SKM-1 (cell line): ENCODE measurements around the gene ENO4.

Experiments
- DNase-seq: peaks from one replicate; lab custom pipeline; 2025; ENCODE audit not compliant: unreplicated experiment; lab: John Stamatoyannopoulos, UW

ENO4 gene

DNA sequence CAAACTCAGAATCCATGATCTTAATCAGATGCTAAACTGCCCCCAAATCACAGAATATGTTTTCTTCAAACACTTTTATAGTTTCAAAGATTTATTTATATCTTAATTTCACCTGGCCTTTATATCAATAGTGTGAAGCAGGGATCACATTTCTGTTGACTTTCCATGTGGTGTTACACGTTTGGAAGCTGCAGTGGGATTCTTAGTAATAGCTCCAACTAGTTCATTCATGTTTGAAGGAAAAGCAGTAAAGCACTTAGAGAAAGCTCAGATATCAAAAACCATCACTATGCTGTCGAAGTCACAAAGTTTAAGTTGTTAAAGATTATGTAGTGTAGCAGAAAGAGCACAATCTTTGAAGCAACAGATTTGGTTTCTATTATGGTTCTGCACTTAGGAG is 16.8 kb downstream of the ENO4 start:
- DNase-seq: no peak

- no peak for DNase-seq
Observed at GRCh38 chr10:116866987-116867595, 17.8 kb downstream of the ENO4 start.

DNA sequence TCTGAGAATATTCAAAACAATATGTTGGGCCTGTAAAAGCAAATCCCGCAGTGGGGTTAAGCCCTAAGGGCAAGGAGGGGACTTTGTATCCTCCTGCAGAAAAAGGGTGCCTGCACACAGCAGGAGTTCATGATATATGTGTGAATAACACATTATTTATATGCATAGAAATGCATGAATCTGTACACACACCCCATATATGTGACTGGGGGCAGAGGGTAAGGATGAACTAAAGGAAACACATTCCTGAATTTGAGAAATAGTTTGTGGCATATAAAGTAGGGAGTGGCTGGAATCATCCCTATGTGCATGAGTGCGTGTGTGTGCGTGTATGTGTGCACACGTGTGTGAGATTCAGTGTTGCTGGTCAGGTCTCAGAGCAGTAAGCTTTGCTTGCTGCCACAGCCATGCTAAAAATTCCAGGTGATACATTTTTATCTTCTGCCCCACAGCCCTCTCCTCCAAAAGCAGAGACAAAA is 18.9 kb downstream of the ENO4 start:
- no peak for DNase-seq

GRCh38 chr10:116868722-116869121 is 19.4 kb downstream of the ENO4 start:
- no peak for DNase-seq

DNA sequence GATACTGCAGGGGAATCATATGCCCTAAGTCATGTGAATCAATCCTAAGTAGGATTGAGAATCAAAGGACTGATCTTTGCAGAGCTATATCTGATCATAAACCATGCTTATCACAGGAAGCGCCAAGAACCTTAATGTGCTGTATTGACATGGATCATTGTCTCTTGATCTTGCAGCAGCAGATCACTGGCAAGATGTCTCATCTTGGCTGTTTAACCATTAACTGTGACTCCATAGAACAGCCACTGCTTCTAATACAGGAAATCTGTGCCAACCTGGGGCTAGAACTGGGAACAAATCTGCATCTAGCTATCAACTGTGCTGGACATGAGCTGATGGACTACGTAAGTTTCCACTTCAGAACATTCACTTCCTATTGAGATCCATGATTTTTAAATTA is 21.6 kb downstream of the ENO4 start:
- no peak for DNase-seq

DNA sequence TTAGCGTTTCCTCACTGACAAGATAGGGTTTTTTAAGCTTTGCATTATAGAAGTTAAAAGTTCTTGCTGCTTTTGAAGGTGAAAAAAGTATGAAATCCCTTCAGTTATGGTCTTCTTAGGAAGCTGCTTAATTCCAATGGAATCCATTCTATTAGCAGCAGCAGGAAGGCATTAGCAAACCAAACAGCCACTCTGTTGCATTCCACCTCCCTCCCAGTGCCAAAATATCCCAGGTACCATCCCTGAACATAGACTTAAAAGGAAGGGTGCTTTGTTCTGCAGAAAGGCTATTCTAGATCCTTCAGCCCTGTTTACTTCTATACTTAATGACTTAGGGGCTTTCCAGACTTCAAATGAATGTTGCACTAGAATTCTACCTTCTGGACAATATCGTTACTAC is 23.8 kb downstream of the ENO4 start:
- no peak for DNase-seq

GRCh38 chr10:116875897-116876296 is 26.6 kb downstream of the ENO4 start:
- DNase-seq: no peak

DNA sequence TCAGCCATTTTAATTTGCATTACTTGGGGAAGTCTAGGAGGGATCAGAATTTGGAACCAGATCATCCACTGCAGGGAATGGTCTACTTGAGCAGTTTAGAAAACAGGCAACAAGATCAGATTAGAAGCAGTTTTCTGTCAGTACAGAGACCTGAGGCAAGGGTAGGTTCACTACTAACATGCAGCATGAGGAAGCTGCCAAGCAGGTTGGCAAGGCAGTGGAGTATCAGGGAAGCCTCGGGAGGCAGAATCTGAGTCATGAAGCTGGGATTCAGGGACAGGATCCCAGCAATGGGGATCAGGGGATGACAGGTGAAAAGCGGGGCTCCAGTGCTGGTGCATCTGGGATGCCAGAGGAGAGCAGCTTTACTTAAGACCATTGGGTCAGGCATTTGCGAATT is 28.1 kb downstream of the ENO4 start:
- DNase-seq: no peak

DNA sequence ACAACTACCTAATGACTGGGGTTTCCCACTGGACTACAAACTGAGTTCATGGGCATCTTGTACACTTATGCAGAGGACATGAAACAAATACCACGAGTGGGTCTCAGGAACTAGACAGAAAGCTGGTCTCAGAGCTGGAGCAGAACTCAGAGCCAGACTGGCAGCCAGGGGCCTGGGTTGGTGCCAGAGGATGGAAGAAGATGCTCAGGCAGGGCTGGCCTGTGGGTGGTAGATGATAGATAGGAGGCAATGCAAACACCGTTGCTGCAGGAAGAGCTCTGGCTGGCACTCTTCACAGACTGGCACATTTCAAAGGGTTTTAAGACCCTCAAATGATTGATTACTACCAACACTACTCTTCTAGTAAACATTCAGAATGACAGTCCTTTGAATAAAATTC is 28.8 kb downstream of the ENO4 start:
- DNase-seq: no peak

DNA sequence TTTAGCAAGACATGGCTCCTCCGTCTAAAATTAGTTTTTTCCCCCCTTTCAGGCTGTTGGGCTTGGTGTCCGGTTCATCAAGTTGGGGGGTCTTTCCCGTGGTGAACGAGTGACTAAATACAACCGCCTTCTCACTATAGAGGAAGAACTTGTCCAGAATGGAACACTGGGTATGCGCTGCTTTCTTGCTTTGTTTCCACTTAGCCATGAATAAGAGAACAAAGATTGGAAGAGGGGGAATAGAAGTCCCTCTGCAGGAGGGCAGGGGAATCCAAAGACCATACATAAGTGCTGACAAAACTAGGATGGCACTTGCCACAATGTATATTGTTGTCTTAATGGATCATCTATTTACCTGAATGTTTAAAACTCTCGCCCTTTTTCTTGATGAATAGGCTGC is 30.5 kb downstream of the ENO4 start:
- no peak for DNase-seq

DNA sequence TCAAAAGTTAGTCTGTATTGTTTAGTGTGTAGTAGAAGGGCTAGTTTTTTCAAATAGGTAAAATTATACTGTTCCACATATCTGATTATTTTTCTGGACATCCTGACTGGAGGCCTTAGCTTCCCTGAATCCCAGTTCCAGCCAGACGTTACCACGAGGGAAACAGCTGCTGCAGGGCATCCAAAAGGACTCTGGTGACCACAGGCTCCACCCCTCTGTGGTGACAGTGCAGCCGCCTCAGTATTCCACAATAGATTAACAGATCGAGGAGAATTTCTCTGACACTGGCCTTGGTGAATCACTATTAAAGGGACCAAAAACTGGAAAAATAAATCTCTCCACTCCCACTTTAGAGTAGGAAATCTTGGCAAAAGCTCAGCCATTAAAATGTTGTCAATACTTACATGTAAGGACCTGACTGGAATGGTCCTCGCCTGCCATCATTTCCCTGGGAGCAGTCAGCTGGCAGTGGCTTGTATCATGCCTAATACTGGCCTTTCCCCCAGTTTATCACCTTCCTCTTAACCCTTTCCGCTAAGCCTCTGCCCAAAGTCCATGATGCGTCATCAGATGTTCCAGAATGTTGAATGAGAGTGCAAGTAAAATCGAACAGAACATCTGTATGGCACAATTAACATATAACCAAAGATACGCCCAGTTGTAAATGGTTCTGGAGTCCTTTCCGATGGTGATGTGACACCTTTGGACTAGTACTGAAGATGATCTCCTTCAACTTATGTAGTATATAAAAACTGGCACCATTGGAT is 31.6 kb downstream of the ENO4 start:
- no peak for DNase-seq

- no peak for DNase-seq
Observed at GRCh38 chr10:116882639-116883038, 33.3 kb downstream of the ENO4 start.

DNA sequence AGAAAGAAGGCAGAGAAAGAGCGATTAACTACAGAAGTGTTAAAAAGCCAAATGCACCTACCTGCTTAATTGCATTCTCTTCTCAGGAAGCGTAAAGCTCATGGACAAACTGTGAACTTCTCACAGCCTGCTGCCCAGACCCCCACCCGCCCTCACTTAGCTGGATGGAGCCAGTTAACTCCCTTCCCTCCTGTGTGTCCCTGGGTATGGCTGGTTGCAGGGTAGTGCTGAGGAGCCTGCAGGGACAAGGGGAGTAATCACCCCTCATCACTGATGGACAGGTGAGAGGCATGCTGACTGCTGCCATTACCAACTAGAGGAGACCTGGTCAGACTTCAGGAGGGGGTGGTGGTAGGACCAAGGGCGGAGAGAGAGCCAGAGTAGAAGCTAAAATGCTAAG is 37.5 kb downstream of the ENO4 start:
- no peak for DNase-seq

DNA sequence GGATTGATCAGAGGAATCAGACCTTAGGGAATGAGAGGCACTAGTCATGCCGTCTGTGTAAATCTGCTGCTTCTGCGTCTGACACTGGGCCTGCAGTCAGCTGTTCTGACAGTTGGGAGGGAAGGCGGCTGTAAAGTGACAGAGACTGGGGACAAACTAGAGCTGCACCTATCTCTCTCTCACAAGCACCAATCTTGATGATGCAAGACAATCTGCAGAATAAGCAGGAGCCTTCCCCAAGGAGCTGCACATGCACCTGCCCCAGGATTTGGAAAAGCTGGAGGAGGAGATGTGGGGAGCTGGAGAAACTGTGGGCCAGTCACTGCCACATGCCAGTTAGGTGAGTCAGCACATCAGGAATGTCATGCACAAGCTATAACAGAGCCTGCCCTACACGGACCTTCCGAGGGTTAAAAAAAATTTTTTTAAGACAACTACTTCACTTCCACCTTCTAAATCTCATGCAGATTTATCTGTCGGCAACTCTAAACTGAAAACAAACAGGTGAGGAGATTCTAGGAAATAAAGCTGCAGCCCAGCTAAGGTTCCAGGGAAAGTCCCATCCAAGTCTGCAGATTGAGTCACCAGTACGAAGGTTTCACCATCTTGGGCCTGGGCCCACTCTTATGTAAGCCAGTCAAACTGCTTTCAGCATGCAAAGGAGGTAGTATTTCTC is 39.2 kb downstream of the ENO4 start:
- DNase-seq: no peak

- no peak for DNase-seq
Observed at GRCh38 chr10:116889066-116889465, 39.8 kb downstream of the ENO4 start.

DNA sequence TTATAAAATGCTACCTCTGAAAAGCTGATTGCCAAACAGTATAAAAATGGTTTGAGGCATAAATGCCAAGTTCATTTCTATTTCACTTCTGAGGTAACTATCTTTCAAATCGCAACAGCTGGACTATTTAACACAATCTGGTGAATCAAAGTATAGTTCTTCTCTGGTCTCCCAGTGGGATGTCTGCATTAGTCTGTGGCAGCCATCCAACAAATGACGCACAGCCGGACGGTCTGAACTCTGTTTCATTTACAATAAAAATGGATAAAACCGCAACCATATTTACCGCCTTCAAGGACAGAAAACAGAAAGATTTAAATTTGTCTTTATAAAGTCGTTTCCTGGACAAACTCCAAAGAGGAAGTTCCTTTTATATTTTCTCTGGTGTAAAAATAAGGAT is 41.9 kb downstream of the ENO4 start:
- no peak for DNase-seq

- DNase-seq: no peak
Observed at GRCh38 chr10:116892907-116893685, 43.8 kb downstream of the ENO4 start.

DNA sequence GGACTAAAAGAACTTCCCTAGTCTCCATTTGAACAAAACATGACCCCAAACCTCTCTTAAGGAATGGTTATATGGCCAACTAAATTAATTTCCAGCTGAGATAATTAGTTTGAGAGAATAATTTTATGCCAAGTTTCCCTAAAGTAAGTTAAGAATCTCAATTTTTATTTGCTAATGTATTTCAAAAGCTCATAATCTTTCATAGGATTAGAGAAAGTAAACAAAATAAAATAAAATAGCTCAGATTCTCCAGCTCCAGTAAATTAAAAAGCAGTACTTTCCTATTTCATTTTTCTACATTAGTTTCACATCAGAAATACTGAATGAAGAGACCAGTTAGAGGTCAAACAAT is 44.4 kb downstream of the ENO4 start:
- no peak for DNase-seq

DNA sequence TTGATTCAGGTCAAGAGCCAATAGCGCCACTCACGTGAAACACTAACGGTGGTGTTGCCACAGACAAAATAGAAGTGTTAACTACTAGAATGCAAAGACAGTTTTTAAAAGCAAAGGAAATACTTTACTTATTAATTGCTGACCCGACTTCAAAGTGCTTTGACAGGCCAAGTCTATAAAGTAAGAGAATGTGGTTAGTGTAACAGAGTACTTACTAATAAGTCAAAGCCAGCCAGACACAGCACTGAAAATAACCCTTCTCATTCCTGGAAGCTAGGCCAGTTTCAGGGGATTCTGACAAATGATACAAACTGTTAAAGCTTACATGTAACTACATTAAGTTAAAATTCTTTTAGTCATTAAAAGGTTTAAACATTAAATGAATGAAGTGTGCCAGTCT is 50.3 kb downstream of the ENO4 start:
- DNase-seq: no peak

DNA sequence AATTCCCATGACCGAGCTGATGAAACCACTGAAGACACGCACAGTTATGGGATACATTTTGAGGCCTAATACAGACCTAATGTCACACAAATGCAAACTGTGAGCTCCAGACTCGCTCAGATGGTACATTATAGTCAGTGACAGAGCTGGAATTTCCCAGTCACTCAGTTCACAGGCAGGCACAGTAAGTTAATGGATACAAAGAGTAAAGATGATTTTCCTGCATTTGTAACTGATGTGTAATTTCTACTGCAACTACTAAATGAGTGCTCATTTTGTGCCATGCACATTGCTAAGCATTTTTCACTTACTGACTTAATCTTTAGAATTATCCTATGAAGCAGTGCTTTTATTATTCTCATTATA is 56.5 kb downstream of the ENO4 start:
- no peak for DNase-seq

- no peak for DNase-seq
Observed at GRCh38 chr10:116907245-116907987, 58.1 kb downstream of the ENO4 start.
